Inferior parietal cortex (tissue), 1 donor: ENCODE results near the gene FYN.
"Not testable (repeated sequence)": the region's sequence is repeated elsewhere in the genome, so short reads cannot be mapped to it uniquely, and the experiment has no call there.

ENCODE experiments used
- DNase-seq: peaks from one replicate; pipeline ENCODE4 v3.0.0-alpha.2; 2016; ENCODE audit errors: extremely low spot score

The FYN gene

DNA sequence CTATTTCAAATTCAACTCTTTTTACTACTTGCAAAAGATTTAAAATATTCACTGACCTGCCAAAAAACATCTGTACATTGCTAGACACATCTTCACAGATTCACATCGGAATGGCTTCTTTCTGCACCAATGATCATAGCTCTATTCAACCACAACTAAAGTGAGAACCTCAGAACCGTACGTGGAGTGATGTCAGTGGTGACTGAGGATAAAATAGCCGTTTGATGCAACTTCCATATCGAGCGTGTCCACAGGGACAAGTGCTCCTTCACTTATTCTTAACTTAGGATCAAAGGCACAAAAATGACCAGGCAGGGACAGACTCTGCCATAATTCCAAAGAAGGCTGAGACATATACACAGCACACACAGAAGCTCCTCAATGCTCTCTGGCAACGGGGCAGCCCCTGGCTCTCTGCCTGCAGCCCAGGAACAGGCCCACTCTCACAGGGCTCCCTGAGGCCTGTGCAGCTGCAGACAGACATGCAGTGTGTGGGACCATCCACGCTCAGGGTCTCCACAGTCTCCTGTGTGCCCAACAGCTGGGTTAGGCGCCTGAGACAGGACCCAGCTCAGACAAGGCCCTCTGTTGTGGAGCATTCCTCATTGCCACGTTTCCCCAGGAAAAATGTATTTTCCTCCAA lies 22.8 kb downstream of the FYN start:
- no peak for DNase-seq

DNA sequence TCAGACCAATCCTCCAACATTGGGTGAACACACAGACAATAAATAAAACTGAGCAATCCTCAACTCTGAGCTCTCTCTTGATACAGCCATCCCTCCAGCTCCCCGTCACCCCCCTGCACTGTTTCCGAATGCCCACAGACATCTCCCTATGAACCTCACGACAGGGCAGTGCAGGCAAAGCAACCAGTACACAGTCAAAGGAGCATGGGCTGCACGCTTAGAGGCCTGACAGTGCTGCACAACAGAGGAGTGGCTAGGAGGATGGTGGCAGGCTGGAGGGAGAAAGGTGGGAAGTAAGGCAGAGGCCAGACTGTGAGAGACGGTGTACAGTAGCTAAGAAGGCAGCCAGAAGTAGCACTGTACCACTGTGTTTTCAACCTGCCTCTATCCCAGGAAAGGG lies 24.0 kb downstream of the FYN start:
- no peak for DNase-seq

DNA sequence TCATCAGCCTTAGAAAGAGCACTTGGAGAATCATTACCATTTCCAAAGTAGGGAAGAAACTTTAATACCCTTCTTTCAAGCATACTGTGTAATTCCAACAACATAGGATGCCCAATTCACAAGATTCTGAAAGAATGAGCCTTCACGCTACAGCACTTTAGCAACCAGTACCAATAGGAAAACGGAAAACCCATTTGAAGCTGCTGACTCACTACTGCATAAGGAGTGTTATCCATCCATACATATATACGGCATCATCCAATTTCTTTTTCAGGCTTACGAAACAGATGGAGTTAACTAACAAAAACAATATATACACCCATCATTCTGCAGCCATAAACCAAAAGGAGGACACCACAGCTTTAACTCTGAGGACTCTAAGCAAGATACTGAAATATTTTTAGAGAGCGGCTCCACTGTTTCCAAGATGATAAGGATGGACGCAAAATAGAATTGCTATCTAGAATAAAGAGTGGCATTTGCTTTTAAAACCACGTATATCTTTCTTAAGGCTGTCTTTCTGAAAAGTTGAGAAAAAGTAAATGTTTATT lies 24.9 kb downstream of the FYN start:
- DNase-seq, result no peak

DNA sequence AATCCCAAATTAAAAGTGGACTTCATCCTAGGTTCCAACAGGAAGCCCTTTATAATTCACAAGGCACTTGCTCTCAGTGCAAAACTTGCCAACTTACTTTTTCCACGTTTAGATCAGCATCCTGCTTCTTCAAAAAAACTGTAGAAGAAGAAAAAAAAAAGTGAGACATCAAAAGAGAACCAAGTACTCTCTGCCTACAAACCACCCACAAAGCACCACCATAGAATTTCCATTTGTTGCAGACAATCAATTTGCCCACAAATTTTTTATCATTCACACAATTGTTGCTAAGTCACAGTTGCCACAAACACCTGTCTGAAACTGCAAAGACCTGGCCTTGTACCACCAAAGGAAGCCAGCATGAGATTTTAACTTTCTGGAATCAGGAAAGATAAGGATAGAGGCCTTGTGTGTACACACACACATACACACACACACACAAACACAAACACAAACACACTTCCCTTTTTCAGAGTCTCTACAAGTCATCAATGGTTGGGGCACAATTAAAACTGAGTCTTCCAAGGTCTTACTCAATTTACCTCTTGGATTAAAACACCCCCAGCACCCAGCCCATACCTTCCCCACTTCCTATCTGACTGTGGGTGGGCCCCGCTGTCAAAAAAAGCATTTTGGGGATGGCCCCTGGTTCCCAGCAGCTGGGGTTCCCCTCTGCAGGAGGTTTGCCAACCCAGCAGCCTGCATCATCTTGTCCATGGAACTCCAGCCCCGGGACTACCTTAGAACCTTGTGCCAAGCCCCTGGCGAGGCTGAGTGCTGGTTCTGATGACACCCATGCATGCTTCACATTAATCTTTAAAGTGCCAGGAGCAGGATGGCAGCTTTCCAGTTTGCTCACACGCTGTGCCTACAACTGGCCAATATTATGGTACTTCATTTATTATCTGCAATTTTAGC lies 26.5 kb downstream of the FYN start:
- DNase-seq, result no peak

DNA sequence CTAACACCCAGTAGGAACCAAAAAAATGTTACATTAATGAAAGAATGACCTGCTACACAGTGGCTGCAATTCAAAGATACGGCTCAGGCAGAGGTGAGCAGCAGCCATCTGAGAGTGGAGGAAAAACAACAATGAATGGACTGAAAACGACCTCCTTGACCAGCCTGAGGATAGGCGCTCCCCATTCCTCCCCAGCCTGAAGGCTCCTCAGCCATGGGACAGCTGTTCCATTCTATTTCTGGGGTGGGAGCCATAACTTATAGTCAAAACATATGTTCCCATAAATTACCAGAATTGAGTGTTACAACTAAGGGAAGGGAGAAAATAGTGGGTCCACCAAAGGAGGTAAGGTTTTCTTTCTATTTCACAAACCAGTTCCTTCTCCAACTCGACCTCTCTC lies 27.2 kb downstream of the FYN start:
- DNase-seq, result no peak

DNA sequence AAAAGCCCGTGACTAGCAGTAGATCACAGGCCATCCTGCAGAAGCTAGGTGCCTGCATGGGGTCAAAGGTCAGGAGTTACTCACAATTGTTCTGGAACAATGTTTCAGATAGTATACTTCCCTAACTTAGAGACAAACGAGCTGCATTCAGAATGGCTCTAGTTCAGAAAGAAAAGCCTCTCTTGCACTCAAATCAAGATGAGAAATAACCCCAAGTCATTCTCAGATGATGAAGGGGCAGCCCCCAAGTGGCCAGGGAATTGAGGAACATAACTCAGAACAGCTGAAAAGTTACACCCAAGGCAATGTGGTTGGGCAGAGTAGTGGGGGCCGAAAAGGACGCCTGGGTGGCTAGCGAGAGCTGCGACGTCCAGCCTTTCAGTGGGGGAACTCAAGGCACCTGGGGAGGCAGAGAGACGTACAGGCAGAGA lies 27.8 kb downstream of the FYN start:
- DNase-seq, result no peak

DNA sequence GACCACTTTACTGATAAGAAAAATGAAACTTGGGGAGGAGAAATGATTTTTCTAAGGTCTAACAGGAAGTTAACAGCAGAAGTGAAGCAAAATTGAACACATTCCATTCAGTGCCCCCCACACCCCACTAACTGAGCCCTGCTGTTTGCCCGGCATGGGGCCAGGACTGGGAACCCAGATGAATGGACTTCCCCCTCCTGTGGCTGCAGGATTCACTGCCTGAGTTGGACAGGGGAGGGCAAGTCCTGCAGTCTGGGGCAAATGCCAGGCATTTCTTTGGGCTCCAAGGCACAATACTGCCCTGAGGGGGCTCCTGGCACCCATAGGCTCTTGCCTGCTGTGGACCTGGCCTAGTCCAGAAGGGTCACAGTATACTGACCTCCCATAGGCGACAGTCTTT lies 28.3 kb downstream of the FYN start:
- no peak for DNase-seq

DNA sequence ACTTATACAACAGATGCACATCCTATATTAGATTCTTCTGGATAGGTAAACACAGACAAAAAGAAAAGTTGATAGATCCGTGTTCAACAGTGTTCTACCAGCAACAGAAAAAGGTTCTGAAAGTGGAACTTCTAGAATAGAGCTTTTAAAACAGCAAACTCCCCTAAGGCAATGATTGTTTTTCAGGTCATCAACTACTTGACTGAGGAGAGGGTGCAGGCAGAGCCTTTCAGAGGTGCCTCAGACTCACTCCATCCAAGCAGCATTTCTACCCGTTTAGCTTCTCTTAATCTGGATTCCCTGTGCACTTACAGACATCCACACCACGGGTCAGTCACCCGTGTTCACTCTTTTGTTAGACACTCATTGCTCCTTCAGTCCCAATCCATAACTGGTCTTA lies 28.9 kb downstream of the FYN start:
- DNase-seq, result no peak

DNA sequence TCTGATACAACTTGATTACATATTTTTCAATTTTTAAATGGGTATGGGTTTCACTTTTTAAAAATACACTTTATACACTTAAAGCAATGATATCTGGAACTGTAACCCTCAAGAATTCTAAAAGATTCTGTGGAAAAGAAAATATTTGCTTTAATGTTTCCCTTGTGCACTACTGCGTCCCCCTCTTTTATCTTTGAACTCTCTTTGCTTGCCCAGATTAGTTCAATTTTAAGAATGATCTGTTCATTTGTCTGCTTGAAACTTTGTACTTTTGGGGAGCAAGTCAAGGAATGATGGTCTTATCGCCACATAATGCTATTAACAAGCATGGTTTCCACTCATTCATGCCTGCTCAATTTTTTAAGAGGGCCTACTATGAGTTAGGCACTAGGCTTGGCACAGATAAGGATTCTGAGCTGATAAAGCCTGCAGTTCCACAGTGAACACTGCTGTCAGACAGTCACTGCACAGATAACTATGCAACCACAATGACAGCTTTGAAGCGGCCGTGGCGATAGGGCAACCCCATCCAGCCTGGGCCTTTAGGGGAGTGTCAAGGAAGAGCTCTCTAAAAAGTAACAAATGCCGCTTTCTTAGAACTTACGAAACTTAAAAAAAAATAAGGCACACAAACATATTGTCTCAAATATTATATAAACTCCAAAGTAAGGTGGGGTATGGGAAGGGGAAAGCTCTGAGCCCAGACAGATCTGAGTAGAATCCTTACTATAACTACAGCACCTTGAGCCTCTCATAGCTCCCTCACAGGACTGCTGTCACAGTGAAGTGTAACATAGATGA lies 29.7 kb downstream of the FYN start:
- no peak for DNase-seq

DNA sequence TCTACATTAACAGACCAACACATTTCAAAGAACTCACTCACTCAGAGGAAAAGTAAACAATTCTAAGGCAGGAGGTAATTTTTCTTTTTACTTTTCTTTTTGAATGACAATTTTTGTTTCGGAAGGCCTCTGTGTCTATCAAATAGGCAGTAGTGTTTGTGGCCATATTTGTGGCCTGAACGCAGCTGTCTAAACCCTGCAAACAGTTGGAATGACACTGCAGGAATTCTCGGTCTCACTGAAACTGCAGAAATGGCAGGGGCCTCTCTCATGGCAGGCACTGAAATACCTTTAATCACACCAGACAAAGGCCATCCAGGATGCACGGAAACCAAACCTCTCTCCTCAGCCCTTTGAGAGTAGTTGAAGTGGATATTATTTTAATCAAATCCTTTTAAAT lies 30.4 kb downstream of the FYN start:
- no peak for DNase-seq

DNA sequence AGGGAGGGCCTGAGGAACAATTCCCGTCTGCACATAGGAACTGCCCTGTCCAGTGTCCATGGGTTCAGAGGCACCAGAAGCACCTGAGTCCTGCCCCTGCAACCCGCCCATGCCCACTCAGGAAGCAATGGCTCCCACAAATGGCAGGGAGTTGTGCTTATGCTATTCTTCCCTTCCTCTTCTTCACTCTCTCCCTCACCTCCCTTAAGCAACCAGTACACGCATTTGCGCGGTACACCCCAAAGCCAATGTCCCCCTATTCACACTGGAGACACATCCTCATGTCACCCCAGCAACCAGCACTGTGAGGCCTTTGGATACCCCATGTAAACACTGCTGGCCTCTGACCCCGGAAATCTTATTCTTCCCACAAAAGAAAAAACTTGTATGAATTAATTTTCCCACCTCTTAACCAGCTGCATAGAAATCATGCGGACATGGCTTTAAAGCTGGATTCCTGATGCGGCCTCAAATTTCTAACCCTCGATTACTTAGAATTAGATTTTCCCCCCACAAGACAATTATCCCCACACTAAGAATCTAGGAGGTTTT lies 30.9 kb downstream of the FYN start:
- DNase-seq, result no peak

DNA sequence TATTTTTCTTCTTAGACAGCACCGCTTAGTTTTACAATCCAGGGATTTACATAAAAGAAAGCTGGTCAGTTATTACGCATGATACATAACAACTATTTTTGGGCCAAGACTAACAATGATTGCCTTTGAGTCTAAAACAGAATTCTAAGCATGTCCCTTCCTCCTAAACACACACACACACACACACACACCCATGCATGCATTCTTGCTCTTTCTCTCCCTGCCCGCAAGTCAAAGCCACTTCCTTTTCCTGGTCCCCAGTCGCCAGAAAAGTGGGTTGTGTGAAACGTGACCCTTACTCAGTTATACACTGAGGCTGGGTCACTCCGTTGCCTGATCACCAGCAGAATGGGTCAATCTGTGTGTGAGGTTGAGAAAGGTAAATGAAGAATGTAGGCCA lies 31.4 kb downstream of the FYN start:
- DNase-seq, result no peak

DNA sequence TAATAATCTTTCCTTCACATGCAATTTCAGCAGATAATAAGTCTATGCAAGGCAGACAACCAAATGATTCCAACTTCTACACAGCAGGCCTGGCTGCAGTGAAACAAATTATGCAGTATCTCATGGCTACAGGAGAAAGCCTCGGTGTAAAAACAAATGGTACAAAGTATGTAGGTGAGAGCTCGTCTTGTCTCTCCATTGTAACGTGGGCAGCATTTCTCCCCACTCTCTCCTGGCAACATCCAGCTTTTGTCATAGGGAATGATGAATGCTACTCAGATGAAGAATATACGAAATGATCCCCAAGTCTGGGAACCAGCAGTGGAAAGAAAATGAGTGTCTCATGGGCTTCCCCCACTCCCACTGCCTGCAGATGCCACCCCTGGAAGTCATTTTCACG lies 32.4 kb downstream of the FYN start:
- no peak for DNase-seq

DNA sequence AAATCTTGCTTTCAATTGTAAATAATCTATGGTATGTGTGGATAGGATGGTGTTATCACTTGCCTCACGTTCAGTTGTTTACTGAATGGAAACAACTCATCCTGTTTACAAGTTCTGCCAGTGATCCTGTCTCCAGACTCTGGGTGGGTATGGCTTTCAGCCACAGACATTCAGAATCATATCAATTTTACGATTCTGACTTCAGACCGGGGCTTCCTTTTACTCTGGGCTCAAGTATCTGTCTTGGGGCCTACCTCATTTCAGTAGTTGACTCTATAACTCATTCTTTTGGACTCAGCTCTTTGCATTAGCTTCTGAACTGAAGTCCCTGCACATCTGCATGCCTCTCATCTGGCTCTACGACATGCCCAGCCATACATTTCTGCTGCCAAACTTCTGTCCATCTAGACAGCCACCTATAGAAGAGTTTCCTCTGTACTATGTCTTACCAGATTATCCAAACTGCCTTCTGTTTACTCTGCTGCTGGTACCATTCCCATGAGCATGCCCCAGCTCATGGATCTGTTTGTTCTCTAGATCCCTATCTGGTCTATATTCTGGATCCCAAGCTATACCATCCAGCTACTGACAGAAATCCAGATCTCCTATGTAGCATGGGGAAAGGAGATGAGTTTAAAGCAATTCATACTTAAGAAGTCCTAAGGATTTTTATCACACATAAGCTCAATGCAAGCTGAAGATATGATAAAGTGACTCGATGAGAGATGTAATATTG lies 34.3 kb downstream of the FYN start:
- DNase-seq, result no peak

DNA sequence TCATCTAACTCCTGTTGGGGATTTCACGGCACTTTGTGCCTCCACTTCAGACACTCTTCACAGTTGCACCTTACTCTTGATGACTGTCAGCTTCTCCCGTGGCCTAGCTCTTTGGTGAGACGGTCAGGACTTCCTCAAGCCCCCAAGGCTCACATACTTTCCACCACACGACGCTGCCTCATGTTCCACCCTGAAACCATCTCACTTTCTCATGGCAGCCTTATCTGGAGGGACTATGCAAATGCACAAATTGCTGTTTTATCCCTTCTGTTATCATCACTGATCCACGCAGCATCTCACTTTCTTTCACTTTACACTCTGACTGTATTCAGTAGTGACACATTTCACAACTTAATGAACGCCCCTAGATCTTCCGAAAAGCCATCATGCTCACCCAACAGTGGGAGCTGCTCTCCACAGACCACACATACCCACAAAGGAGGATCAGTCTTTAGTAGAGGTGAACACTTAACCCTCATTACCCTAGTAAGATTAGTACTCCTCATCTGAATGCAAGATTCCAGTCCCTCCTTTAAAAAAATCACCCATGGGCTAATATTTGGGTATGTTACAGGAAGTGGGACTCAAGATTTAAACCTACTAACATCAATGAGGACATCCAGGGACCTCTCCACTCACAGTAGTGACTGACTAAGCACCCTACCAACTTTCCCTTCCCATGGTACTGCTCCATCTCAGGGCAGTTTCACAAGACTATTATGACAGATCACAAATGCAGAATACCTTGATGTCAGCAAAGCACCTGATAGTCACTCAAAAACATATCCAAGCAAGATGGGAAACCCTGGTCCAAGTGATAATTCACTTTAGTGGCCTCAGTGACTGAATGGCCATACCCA lies 35.4 kb downstream of the FYN start:
- no peak for DNase-seq

DNA sequence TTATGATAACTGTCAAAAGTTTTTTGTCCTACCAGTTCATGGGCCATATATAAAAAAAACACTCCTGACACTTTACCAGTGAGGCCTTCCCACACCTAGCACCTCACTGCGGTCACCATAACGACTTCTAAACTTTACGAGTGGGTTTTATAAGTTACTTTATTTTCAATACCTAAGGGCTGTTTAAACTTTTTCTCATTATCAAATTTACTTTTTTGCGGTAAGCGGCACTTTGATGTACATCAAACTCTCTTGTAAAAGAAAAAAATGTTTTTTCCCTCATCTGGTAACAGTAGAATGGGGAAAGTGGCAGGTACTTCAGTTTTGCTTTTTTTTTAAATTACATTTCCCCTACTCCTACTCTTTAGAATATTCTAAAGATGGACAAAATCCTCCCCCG lies 36.2 kb downstream of the FYN start:
- DNase-seq, result no peak

DNA sequence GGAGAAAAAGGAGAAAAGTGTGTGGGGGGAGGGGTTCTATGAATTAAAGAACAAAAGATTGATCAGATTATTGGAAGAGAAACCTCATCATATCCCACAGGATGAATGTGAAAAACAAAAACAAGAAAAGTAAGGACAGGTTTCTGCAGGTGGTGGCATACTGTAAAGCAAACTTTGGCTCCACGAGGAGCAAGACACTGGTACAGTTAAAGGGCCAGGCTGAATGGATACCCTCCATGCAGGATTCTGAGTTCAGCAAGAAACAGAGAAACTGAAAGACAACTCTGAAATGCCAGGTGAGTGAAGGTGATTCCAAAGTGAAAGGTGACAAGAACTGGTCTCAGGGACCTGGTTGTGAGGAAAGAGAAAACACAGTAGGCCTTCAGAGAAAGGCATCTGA lies 37.4 kb downstream of the FYN start:
- no peak for DNase-seq

DNA sequence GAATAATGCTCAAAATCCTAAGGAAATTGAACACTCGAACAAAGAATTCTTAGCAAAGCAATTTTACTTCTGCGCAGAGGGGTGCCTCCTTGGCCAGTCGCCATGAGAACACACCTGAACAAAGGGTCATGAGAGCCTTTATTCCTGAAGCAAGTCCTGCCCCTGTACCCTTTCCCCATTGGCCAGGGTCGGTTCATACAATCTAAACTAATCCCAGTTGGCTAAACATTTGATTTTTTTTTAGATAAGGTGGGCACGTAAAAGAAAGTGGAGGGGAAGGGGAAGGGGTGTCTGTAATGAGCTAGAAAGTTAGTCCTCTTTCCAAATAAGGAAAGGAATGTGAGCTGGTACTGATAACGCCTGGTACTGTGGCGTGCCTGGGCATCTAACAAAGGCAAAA lies 37.9 kb downstream of the FYN start:
- not testable (repeated sequence) for DNase-seq

DNA sequence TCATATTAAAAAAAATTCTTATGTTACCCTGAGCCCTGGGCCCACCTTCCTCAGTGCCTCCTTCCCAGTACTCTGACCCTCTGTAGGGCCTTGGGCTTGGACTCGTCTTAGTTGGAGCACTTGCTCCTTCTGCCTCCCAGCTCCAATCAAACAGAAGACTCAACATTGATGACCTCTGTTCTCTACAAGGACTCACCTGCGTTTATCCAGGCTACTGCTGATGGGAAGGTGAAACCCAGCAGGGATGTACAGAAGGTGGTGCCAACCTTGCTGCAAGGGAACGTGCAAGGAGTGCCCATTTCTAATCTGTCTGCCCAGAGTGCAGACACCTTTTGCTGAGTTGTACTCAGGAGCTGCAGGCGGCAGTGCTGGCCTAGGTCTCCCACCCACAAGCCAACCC lies 38.9 kb downstream of the FYN start:
- no peak for DNase-seq

DNA sequence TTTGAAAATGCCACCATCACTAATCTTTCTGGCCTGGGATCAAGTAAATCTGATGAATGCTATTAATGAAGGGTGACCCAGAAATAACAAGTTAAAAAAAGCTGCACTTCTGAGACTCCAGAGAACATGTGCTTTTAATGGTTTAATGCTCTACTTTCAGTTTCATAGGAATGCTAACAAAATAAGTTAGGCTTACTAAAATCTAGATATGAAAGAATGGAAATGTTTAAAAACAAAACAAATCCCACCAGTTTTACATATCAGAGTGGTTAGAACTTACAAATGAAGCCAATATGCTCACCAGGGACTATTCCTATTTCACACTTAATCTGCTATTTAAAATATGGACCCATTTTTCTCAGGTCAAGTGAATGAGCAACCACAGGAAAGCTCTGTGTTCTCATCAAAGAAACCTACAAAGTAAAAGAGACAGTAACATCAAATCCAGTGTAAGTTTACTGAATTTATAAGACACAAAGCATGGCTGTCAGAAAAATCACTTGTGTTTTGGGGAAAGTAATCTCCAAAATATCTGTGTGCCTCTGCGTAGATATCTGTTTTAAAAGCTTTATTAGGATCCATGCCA lies 40.3 kb downstream of the FYN start:
- no peak for DNase-seq
